A549 (cell line): ENCODE measurements around the gene TBC1D22A.

ENCODE experiments used
- CEBPB ChIP-seq, 2 experiments: fragments of >200 bp in 1 of 2; sonication (Bioruptor Twin) in 1 of 2; formaldehyde crosslinking in 1 of 2; IDR thresholded peaks; 2 replicates each; pipeline ENCODE4 v1.6.1; 2012 to 2016
- CHD2 ChIP-seq: fragments of 150-350 bp; IDR thresholded peaks from 2 replicates; pipeline ENCODE4 v1.6.1; 2014; ENCODE audit warnings: low read length; ENCODE audit not compliant: partially characterized antibody
- FOSL2 ChIP-seq, 2 experiments: fragments of 450-650 bp in 1 of 2; fragments of >200 bp in 1 of 2; sonication (Bioruptor Twin) in 1 of 2; formaldehyde crosslinking; IDR thresholded peaks; 2 replicates each; pipeline versions ENCODE4 v1.5.0 to v1.6.1; 2016 to 2020; ENCODE audit warnings: mild to moderate bottlenecking in 1 of 2, moderate library complexity in 1 of 2
- KDM5A ChIP-seq: fragments of 200-600 bp; sonication (generic); IDR thresholded peaks from 2 replicates; pipeline ENCODE4 v1.6.1; 2016; ENCODE audit warnings: antibody characterized with exemption, mild to moderate bottlenecking
- MAZ ChIP-seq: fragments of 150-350 bp; IDR thresholded peaks from 2 replicates; pipeline ENCODE4 v1.6.1; 2014; ENCODE audit warnings: antibody characterized with exemption, low read depth, low read length, borderline replicate concordance
- POLR2A ChIP-seq: IDR thresholded peaks from 2 replicates; pipeline ENCODE4 v1.6.1; 2012; ENCODE audit warnings: mild to moderate bottlenecking, low read length
- REST ChIP-seq: fragments of 200-600 bp; sonication (generic); IDR thresholded peaks from 2 replicates; pipeline ENCODE4 v1.6.1; 2016; ENCODE audit warnings: antibody characterized with exemption, mild to moderate bottlenecking, moderate library complexity
- SMC3 ChIP-seq: fragments of >200 bp; sonication (Bioruptor Twin); formaldehyde crosslinking; IDR thresholded peaks from 3 replicates; pipeline ENCODE4 v1.6.1; 2018; ENCODE audit warnings: inconsistent platforms
- TF ChIP-seq, protein P1 (sequence below): fragments of >200 bp; sonication (Bioruptor Twin); formaldehyde crosslinking; IDR thresholded peaks from 3 replicates; pipeline ENCODE4 v1.5.1; 2016

DNA sequence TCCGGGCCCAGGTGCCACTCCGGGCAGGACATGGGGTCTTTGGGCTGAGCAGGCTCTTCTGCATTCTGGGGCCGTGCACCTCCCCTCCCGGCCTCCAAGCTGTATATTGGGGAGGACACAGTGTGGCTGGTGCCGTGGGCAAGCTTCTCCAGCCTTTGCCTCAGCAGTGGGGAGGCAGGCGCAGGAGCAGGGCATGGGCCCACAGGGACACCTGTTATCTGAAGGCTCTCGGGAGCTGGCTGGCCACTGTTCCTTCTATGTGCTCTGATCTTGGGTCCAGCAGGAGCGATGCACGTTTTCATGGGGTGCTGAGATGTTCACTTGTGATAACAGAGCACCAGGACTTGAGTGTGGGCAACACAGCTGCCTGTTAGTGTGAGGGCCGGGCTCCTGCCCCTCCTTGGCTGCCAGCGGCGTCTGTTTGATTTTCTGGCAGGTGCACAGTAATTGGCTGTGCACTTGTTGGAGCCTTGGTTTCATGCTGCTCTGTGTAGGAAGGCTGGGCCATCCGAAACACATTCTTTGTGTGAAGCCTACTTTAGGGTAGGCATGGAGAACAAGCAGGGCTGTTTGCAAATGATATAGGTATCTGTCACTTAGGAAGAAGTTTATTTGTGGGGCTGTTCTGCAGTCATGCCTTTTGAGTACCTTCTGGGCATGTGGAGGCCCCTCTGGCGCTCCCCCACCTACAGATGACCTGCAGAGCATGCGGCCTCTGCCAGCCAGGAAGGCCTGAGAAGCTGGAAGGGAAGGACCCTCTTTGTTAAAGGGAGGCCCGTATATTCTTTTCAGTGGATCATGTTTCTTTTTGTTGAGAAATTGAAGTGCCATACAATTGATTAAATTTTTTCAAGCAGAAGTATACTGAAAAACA, 201.5 kb downstream of the TBC1D22A start:
- TF ChIP-seq, protein P1, sequence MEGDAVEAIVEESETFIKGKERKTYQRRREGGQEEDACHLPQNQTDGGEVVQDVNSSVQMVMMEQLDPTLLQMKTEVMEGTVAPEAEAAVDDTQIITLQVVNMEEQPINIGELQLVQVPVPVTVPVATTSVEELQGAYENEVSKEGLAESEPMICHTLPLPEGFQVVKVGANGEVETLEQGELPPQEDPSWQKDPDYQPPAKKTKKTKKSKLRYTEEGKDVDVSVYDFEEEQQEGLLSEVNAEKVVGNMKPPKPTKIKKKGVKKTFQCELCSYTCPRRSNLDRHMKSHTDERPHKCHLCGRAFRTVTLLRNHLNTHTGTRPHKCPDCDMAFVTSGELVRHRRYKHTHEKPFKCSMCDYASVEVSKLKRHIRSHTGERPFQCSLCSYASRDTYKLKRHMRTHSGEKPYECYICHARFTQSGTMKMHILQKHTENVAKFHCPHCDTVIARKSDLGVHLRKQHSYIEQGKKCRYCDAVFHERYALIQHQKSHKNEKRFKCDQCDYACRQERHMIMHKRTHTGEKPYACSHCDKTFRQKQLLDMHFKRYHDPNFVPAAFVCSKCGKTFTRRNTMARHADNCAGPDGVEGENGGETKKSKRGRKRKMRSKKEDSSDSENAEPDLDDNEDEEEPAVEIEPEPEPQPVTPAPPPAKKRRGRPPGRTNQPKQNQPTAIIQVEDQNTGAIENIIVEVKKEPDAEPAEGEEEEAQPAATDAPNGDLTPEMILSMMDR: no peak
- TF ChIP-seq KDM5A (no peak), CEBPB (IDR thresholded peaks at IDR 0.05) (no peak), REST (no peak), FOSL2 (IDR thresholded peaks at IDR 0.05) (no peak), FOSL2 (CRISPR knock-in tag; IDR thresholded peaks at IDR 0.05) (no peak), POLR2A (no peak), CHD2 (no peak), MAZ (no peak), SMC3 (no peak)
